ENCODE results near the gene HOGA1.

HOGA1 gene

GRCh38 chr10:97618285-97618684 is 34.1 kb downstream of the HOGA1 start:
- Histone ChIP-seq H3K36me3 (ENCODE audit: low read length) (no peaks in the 10 kb centered on the region), H3K9me3 (ENCODE audit: insufficient read depth, low read length) (no peaks in the 10 kb centered on the region), H3K9me2 (replicated peaks; ENCODE audit: insufficient read depth, low read length) (no peaks in the 10 kb centered on the region), H3K4me3 (ENCODE audit: insufficient read depth, low read length, poor library complexity, severe bottlenecking) (no peak overlapping the region), H3K9ac (ENCODE audit: low read length) (no peak overlapping the region), H3K79me2 (ENCODE audit: insufficient read depth, low read length) (no peaks in the 10 kb centered on the region), H2AFZ (ENCODE audit: low read depth, low read length, severe bottlenecking) (no peak overlapping the region), H4K20me1 (ENCODE audit: low read depth, low read length) (no peaks in the 10 kb centered on the region), H3K27ac (ENCODE audit: low read depth, low read length) (no peak overlapping the region), H3F3A (ENCODE audit: insufficient read depth) (no peaks in the 10 kb centered on the region), H3K27me3 (ENCODE audit: low read length) (no peaks in the 10 kb centered on the region), H3K4me2 (ENCODE audit: low read depth, low read length, poor library complexity, severe bottlenecking) (no peak overlapping the region)
- TF ChIP-seq EZH2phosphoT487 (conservative IDR thresholded peaks at IDR 0.05; ENCODE audit: low read length) = no peak
- TF ChIP-seq CTCF (IDR thresholded peaks at IDR 0.05; ENCODE audit: insufficient read depth, low read length, poor library complexity, severe bottlenecking) = no peak

GRCh38 chr10:97618733-97619132 is 34.5 kb downstream of the HOGA1 start:
- Histone ChIP-seq H3F3A (ENCODE audit: insufficient read depth) (no peaks in the 10 kb centered on the region), H3K27ac (ENCODE audit: low read depth, low read length) (no peak overlapping the region), H4K20me1 (ENCODE audit: low read depth, low read length) (no peaks in the 10 kb centered on the region), H3K4me2 (ENCODE audit: low read depth, low read length, poor library complexity, severe bottlenecking) (no peak overlapping the region), H3K79me2 (ENCODE audit: insufficient read depth, low read length) (no peaks in the 10 kb centered on the region), H3K27me3 (ENCODE audit: low read length) (no peaks in the 10 kb centered on the region), H3K9ac (ENCODE audit: low read length) (no peak overlapping the region), H3K36me3 (ENCODE audit: low read length) (no peaks in the 10 kb centered on the region), H2AFZ (ENCODE audit: low read depth, low read length, severe bottlenecking) (no peak overlapping the region), H3K4me3 (ENCODE audit: insufficient read depth, low read length, poor library complexity, severe bottlenecking) (no peak overlapping the region), H3K9me3 (ENCODE audit: insufficient read depth, low read length) (no peaks in the 10 kb centered on the region), H3K9me2 (replicated peaks; ENCODE audit: insufficient read depth, low read length) (no peaks in the 10 kb centered on the region)
- TF ChIP-seq EZH2phosphoT487 (conservative IDR thresholded peaks at IDR 0.05; ENCODE audit: low read length) (no peak), CTCF (IDR thresholded peaks at IDR 0.05; ENCODE audit: insufficient read depth, low read length, poor library complexity, severe bottlenecking) (no peak)

- no peaks in the 10 kb centered on the region for H4K20me1 ChIP-seq (ENCODE audit: low read depth, low read length)
- no peaks in the 10 kb centered on the region for H3K36me3 ChIP-seq (ENCODE audit: low read length)
- H3K79me2 ChIP-seq (ENCODE audit: insufficient read depth, low read length) = no peaks in the 10 kb centered on the region
- no peak overlapping the region for H3K27ac ChIP-seq (ENCODE audit: low read depth, low read length)
- no peak overlapping the region for H3K9ac ChIP-seq (ENCODE audit: low read length)
- H2AFZ ChIP-seq (ENCODE audit: low read depth, low read length, severe bottlenecking) = no peak overlapping the region
- H3F3A ChIP-seq (ENCODE audit: insufficient read depth) = no peaks in the 10 kb centered on the region
- no peak overlapping the region for H3K4me2 ChIP-seq (ENCODE audit: low read depth, low read length, poor library complexity, severe bottlenecking)
- TF ChIP-seq EZH2phosphoT487 (conservative IDR thresholded peaks at IDR 0.05; ENCODE audit: low read length) (no peak), CTCF (IDR thresholded peaks at IDR 0.05; ENCODE audit: insufficient read depth, low read length, poor library complexity, severe bottlenecking) (no peak)
- H3K27me3 ChIP-seq (ENCODE audit: low read length) = no peaks in the 10 kb centered on the region
- H3K9me3 ChIP-seq (ENCODE audit: insufficient read depth, low read length) = no peaks in the 10 kb centered on the region
- no peaks in the 10 kb centered on the region for H3K9me2 ChIP-seq (replicated peaks; ENCODE audit: insufficient read depth, low read length)
- H3K4me3 ChIP-seq (ENCODE audit: insufficient read depth, low read length, poor library complexity, severe bottlenecking) = no peak overlapping the region
Measured at GRCh38 chr10:97623277-97623676, 39.1 kb downstream of the HOGA1 start.

Measured in SU-DHL-6 (cell line).